Hepatocyte (in vitro differentiated cells): ENCODE data around the gene FAM20C. TPM values are rescaled to one million over a fixed set of nuclear protein-coding genes. Genes with fewer than 3 reads are reported as not detected.
A peak's percentile ranks its signal among the peaks of the same experiment; 100 is the strongest.

Source experiments
- DNase-seq: peaks from one replicate; pipeline ENCODE4 v3.0.0-alpha.2; 2016; ENCODE audit warnings: low spot score
- H2AFZ ChIP-seq: fragments of 200-600 bp; sonication (generic); 2 replicates; pipeline ENCODE4 v1.6.0; 2016; ENCODE audit warnings: antibody characterized with exemption, mild to moderate bottlenecking
- H3K27ac ChIP-seq: fragments of 200-600 bp; sonication (generic); 2 replicates; pipeline ENCODE4 v1.5.1; 2016; ENCODE audit warnings: mild to moderate bottlenecking
- H3K27me3 ChIP-seq: fragments of 200-600 bp; sonication (generic); 2 replicates; pipeline ENCODE4 v1.6.1; 2016
- H3K36me3 ChIP-seq: fragments of 200-600 bp; sonication (generic); replicated peaks from 2 replicates; pipeline ENCODE4 v1.5.1; 2016; ENCODE audit warnings: low read depth; ENCODE audit not compliant: insufficient read depth
- H3K4me1 ChIP-seq: fragments of 200-600 bp; sonication (generic); 2 replicates; pipeline ENCODE4 v1.5.1; 2016; ENCODE audit warnings: mild to moderate bottlenecking, moderate library complexity; ENCODE audit not compliant: insufficient read depth
- H3K4me2 ChIP-seq: fragments of 200-600 bp; sonication (generic); 2 replicates; pipeline ENCODE4 v1.6.0; 2016
- H3K4me3 ChIP-seq: fragments of 200-600 bp; sonication (generic); 2 replicates; pipeline ENCODE4 v1.5.1; 2016; ENCODE audit warnings: mild to moderate bottlenecking
- H3K79me2 ChIP-seq: fragments of 200-600 bp; sonication (generic); 2 replicates; pipeline ENCODE4 v1.6.0; 2017; ENCODE audit warnings: mild to moderate bottlenecking
- H3K9me2 ChIP-seq: fragments of 200-600 bp; sonication (generic); replicated peaks from 2 replicates; pipeline ENCODE4 v1.6.0; 2017; ENCODE audit warnings: mild to moderate bottlenecking; ENCODE audit not compliant: insufficient read depth
- H3K9me3 ChIP-seq: fragments of 200-600 bp; sonication (generic); 2 replicates; pipeline ENCODE4 v1.5.1; 2016; ENCODE audit warnings: low read depth, mild to moderate bottlenecking
- H4K20me1 ChIP-seq: fragments of 200-600 bp; sonication (generic); 2 replicates; pipeline ENCODE4 v1.6.0; 2016; ENCODE audit warnings: mild to moderate bottlenecking; ENCODE audit not compliant: insufficient read depth, poor library complexity, severe bottlenecking
- EZH2 ChIP-seq: fragments of 200-600 bp; sonication (generic); IDR thresholded peaks from 2 replicates; pipeline ENCODE4 v1.6.1; 2016; ENCODE audit warnings: antibody characterized with exemption, mild to moderate bottlenecking, borderline replicate concordance
- EZH2phosphoT487 ChIP-seq: fragments of 200-600 bp; sonication (generic); IDR thresholded peaks from one replicate; pipeline ENCODE4 v1.6.1; 2018; ENCODE audit warnings: antibody characterized with exemption, mild to moderate bottlenecking, low read depth, moderate library complexity; ENCODE audit not compliant: unreplicated experiment, severe bottlenecking
- WGBS: methylation state at CpG from one replicate; pipeline ENCODE4 v1.1.6; 2016; ENCODE audit warnings: low lambda C conversion rate; ENCODE audit errors: missing lambda C conversion rate; 5-methylcytosine and 5-hydroxymethylcytosine counted together
- polyA plus RNA-seq: library from polyadenylated mRNA; unstranded; fragments of >200 nt; fragmentation: Nextera tagmentation; extraction: Ambion mirVana; gene quantifications from 2 replicates; pipeline ENCODE4 v1.2.1, GENCODE V29; 2016
- total RNA-seq: library from RNA; depleted of rRNA; stranded (reverse); fragments of >200 nt; gene quantifications from 2 replicates; pipeline ENCODE4 v1.2.3, GENCODE V29; 2014
- TF ChIP-seq, protein P1 (sequence below): fragments of 200-600 bp; sonication (generic); IDR thresholded peaks from 2 replicates; pipeline ENCODE4 v1.5.1; 2016; ENCODE audit warnings: antibody characterized with exemption, mild to moderate bottlenecking; ENCODE audit not compliant: poor library complexity

The FAM20C gene
- total and polyA plus RNA-seq, 2 experiments from 2014 or later: 24.4 to 42.5 TPM

DNA sequence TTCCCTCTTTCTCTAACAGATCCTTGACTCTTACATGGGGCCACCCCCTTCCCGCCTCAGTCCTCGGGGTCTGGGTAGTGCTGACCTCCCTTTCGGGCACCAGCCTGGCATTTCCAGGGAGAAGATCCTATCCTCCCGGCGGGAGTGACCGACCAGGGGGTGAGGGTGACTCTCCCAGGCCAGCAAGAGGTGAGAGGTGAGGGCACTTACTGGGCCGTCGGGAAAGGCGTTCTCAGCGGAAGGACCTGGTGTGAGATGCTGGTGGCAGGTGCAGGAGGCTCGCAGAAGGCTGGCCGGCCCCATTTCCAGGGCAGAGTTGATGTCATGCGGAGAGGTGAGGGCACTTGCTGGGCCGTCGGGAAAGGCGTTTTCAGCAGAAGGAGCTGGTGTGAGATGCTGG, 93.4 kb downstream of the FAM20C start:
- Histone ChIP-seq H3K27ac (peak overlapping the region; percentile 92), H3K9me2 (no peaks in the 10 kb centered on the region), H4K20me1 (no peaks in the 10 kb centered on the region), H3K4me3 (no peak overlapping the region), H3K4me2 (peak overlapping the region; percentile 63), H3K4me1 (peaks cover 13% of the 10 kb centered on the region), H3K79me2 (no peaks in the 10 kb centered on the region), H3K27me3 (no peaks in the 10 kb centered on the region), H3K36me3 (no peaks in the 10 kb centered on the region), H2AFZ (no peak overlapping the region), H3K9me3 (no peaks in the 10 kb centered on the region)
- TF ChIP-seq, protein P1, sequence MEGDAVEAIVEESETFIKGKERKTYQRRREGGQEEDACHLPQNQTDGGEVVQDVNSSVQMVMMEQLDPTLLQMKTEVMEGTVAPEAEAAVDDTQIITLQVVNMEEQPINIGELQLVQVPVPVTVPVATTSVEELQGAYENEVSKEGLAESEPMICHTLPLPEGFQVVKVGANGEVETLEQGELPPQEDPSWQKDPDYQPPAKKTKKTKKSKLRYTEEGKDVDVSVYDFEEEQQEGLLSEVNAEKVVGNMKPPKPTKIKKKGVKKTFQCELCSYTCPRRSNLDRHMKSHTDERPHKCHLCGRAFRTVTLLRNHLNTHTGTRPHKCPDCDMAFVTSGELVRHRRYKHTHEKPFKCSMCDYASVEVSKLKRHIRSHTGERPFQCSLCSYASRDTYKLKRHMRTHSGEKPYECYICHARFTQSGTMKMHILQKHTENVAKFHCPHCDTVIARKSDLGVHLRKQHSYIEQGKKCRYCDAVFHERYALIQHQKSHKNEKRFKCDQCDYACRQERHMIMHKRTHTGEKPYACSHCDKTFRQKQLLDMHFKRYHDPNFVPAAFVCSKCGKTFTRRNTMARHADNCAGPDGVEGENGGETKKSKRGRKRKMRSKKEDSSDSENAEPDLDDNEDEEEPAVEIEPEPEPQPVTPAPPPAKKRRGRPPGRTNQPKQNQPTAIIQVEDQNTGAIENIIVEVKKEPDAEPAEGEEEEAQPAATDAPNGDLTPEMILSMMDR: no peak
- TF ChIP-seq EZH2 (no peak), EZH2phosphoT487 (no peak)
- 85% methylated on average over 16 of the region's 16 CpGs for WGBS
- DNase-seq: no peak

DNA sequence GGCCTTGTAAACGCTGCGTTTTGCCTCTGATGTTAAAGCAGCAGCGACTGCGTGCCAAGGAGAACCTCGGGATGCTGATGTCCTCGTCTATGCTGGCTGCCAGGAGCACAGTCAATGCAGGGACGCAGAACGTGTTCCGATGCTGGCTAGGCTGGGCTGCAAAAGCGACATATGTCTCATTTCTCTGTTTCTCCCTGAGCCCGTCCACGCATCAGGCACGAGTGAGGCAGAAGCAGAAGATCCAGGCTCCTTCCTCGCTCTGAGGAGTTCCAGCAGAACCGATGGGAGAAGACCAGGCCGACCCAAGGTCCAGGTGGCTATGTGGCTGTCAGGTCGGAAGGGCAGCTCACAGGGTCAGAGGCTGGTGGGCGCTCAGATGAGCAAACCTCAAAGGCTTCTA, 93.9 kb downstream of the FAM20C start:
- Histone ChIP-seq H3K27ac (peak overlapping the region; percentile 92), H3K4me2 (no peak overlapping the region), H3K9me3 (no peaks in the 10 kb centered on the region), H3K4me3 (no peak overlapping the region), H3K79me2 (no peaks in the 10 kb centered on the region), H3K9me2 (no peaks in the 10 kb centered on the region), H2AFZ (no peak overlapping the region), H3K4me1 (peaks cover 13% of the 10 kb centered on the region), H3K27me3 (no peaks in the 10 kb centered on the region), H3K36me3 (no peaks in the 10 kb centered on the region), H4K20me1 (no peaks in the 10 kb centered on the region)
- no peak for TF ChIP-seq EZH2
- TF ChIP-seq, protein P1: no peak
- 94% methylated on average over 18 of the region's 18 CpGs for WGBS
- no peak for DNase-seq

DNA sequence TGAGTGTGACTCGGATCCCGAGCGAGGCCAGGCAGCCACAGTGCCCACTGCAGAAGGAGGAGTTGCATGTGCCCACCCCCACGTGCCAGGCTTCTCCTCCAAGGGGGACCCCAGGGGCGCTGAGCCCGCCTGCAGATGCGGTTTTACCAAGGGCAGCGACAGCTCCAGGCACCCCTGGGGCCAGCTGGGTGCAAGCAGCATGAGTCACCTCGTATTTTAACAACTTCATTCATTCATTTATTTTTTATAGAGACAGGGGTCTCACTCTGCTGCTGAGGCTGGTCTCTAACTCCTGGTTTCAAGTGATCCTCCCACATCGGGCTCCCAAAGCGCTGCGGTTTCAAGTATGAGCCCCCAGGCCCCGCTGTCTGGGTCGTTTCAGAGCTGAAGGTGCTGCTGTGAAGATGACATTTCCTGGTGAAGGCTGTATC, 96.3 kb downstream of the FAM20C start:
- Histone ChIP-seq H4K20me1 (no peaks in the 10 kb centered on the region), H3K27me3 (no peaks in the 10 kb centered on the region), H3K79me2 (no peaks in the 10 kb centered on the region), H3K4me2 (no peak overlapping the region), H2AFZ (no peak overlapping the region), H3K9me2 (no peaks in the 10 kb centered on the region), H3K9me3 (no peaks in the 10 kb centered on the region), H3K27ac (no peak overlapping the region), H3K4me1 (peaks cover 13% of the 10 kb centered on the region), H3K36me3 (no peaks in the 10 kb centered on the region), H3K4me3 (no peak overlapping the region)
- TF ChIP-seq, protein P1: no peak
- TF ChIP-seq EZH2phosphoT487 (no peak), EZH2 (no peak)
- 89% methylated on average over 14 of the region's 14 CpGs for WGBS
- DNase-seq: no peak

DNA sequence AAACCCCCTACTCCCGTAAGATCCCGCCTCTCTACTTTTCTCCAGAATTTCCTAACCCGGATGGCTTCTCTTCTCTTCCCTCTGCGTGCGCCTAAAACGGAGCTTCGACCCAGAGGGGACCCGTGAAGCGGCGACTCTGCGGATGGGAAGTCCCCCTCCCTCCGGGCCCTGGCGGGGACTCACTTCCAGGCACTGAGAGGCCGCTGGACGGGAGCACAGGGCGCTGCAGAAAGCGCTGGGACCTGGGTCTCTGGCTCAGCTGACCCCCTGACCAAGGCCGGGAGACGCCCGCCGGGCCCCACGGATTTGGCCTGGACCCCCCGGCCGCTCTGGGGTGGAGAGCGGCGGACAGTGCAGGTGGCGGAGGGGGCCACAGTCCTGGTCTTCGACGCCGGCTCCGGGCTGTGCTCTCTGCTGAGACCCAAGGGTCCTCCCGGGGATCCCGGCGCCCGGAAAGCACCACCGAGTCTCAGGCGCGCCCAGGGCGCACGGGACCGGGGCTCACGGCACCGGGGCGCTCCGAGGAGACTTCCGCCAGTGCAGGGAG, 96.9 kb downstream of the FAM20C start:
- Histone ChIP-seq H3K27ac (no peak overlapping the region), H3K4me2 (no peak overlapping the region)
- WGBS: 93% methylated on average over 17 of the region's 46 CpGs

More for the DNA sequence above, 96.9 kb downstream of the FAM20C start:
- H3K4me3 ChIP-seq: no peak overlapping the region
- no peaks in the 10 kb centered on the region for H3K9me3 ChIP-seq
- H3K36me3 ChIP-seq: no peaks in the 10 kb centered on the region
- H3K4me1 ChIP-seq: peaks cover 17% of the 10 kb centered on the region
- H3K79me2 ChIP-seq: no peaks in the 10 kb centered on the region
- H4K20me1 ChIP-seq: no peaks in the 10 kb centered on the region
- DNase-seq: no peak
- no peak for TF ChIP-seq EZH2phosphoT487
- TF ChIP-seq EZH2: no peak
- TF ChIP-seq, protein P1: no peak
- no peak overlapping the region for H2AFZ ChIP-seq
- H3K27me3 ChIP-seq: no peaks in the 10 kb centered on the region
- no peaks in the 10 kb centered on the region for H3K9me2 ChIP-seq
